PC-9 (cell line): ENCODE results near the gene RNF149. TPM values are rescaled to one million over a fixed set of nuclear protein-coding genes. Genes with fewer than 3 reads are reported as not detected.

ENCODE experiments used
- BruUV-seq: library from RNA; stranded (reverse); fragments of 400-500 nt; replicated peaks from 2 replicates; lab custom pipeline; 2021; lab: Mats Ljungman, UMichigan
- CTCF ChIA-PET: fragments of 300-600 bp; sonication (Branson Sonifier 250); formaldehyde crosslinking; loops from one replicate; lab custom pipeline; 2022; ENCODE audit warnings: antibody characterized with exemption; lab: Charles Lee
- POLR2A ChIA-PET: fragments of 300-600 bp; sonication (Branson Sonifier 250); formaldehyde crosslinking; loops from one replicate; lab custom pipeline; 2022; ENCODE audit warnings: antibody characterized with exemption; ENCODE audit not compliant: unreplicated experiment; lab: Charles Lee
- DNase-seq, 2 experiments: peaks; one replicate each; pipeline versions ENCODE4 v3.0.0 to v3.0.0-alpha.2; 2015 to 2022; ENCODE audit warnings: mixed read lengths in 1 of 2
- H2AFZ ChIP-seq: fragments of 200-600 bp; sonication (generic); 2 replicates; pipeline ENCODE4 v1.8.1; 2017; ENCODE audit warnings: antibody characterized with exemption
- H3F3A ChIP-seq: fragments of 200-600 bp; sonication (generic); 2 replicates; pipeline ENCODE4 v1.8.1; 2017; ENCODE audit warnings: antibody characterized with exemption, mild to moderate bottlenecking, low read depth; ENCODE audit not compliant: insufficient read depth
- H3K27ac ChIP-seq: fragments of 200-600 bp; sonication (generic); 2 replicates; pipeline ENCODE4 v1.6.1; 2016; ENCODE audit warnings: mixed run types
- H3K27me3 ChIP-seq: fragments of 200-600 bp; sonication (generic); 2 replicates; pipeline ENCODE4 v1.6.1; 2016; ENCODE audit warnings: low read depth, mixed run types; ENCODE audit not compliant: insufficient read depth
- H3K36me3 ChIP-seq: fragments of 200-600 bp; sonication (generic); 2 replicates; pipeline ENCODE4 v1.6.1; 2016; ENCODE audit warnings: low read depth, mixed run types
- H3K4me1 ChIP-seq: fragments of 200-600 bp; sonication (generic); replicated peaks from 2 replicates; pipeline ENCODE4 v1.6.1; 2016; ENCODE audit warnings: mixed run types; ENCODE audit not compliant: insufficient read depth
- H3K4me2 ChIP-seq: fragments of 200-600 bp; sonication (generic); 2 replicates; pipeline ENCODE4 v1.6.1; 2017; ENCODE audit warnings: mixed run types
- H3K4me3 ChIP-seq: fragments of 200-600 bp; sonication (generic); 2 replicates; pipeline ENCODE4 v1.6.1; 2016; ENCODE audit warnings: mixed run types
- H3K79me2 ChIP-seq: fragments of 200-600 bp; sonication (generic); 2 replicates; pipeline ENCODE4 v1.6.1; 2017; ENCODE audit warnings: low read depth, mixed run types
- H3K9me2 ChIP-seq: fragments of 200-600 bp; sonication (generic); 2 replicates; pipeline ENCODE4 v1.8.1; 2017; ENCODE audit warnings: mild to moderate bottlenecking; ENCODE audit not compliant: insufficient read depth
- H3K9me3 ChIP-seq: fragments of 200-600 bp; sonication (generic); 2 replicates; pipeline ENCODE4 v1.8.1; 2016; ENCODE audit warnings: low read depth; ENCODE audit not compliant: insufficient read depth
- H4K20me1 ChIP-seq: fragments of 200-600 bp; sonication (generic); 2 replicates; pipeline ENCODE4 v1.8.1; 2017; ENCODE audit not compliant: insufficient read depth
- EZH2 ChIP-seq: fragments of 200-600 bp; sonication (generic); IDR thresholded peaks from 2 replicates; pipeline ENCODE4 v1.8.0; 2017; ENCODE audit warnings: antibody characterized with exemption, low read depth
- intact Hi-C: fragments of 100-400 bp; cut with micrococcal nuclease; formaldehyde crosslinking; loops from one replicate; pipeline ENCODE4 v1.10.0; 2022; ENCODE audit not compliant: unreplicated experiment
- total RNA-seq: library from RNA; stranded (reverse); gene quantifications from 2 replicates; pipeline ENCODE4 v1.2.3, GENCODE V29; 2021
- TF ChIP-seq, protein P1 (sequence below): fragments of 200-600 bp; sonication (generic); conservative IDR thresholded peaks from 2 replicates; pipeline ENCODE4 v1.6.1; 2017; ENCODE audit warnings: mixed run types, antibody characterized with exemption, mild to moderate bottlenecking, moderate library complexity

Gene RNF149
- total RNA-seq, 1 experiment from 2014 or later: 58.6 TPM

DNA sequence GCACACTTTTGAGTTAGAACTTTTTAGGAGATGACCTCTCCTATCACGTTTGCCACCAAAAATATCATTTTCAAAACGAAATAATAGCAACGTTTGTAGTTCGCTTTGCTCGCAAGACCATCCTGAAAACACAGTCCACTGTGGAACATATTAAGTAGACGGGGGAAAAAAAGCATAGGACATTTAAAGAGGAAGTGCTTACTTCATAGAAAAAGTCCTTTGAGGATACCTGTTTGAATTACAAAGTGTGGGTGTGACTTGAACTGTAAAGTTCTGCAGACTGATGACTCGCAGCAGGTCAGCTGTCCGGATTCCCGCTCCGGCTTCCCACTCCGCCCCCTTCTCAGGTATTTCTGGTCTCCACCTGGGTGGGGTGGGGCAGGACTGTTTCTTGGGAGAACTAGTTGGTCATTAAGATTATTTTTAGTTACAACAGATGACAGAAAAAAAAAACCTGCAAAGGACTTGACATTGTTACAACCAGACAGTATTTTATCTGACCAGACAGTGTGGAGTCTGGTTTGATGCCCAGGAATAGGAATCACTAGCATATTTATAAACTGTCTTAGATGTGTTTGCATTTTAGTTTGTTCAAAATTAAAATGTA lies 42.5 kb downstream of the RNF149 start:
- intact Hi-C loops: loop anchor here (10.0 kb wide), 1 partner anchor 1179 kb away; no protein-coding TSS in a partner anchor
- no peak overlapping the region for H2AFZ ChIP-seq
- H3K9me3 ChIP-seq: no peaks in the 10 kb centered on the region
- no peaks in the 10 kb centered on the region for H3K9me2 ChIP-seq
- ChIA-PET CTCF (no interaction called here), POLR2A (interaction anchor here (0.7 to 1.0 kb wide), 3 partner anchors 29 to 65 kb away, joined by 6 to 7 read pairs (median 7); partner anchors contain the start of gene RNF149)
- H3K27ac ChIP-seq: peak overlapping the region; percentile 48
- no TSS peak for BruUV-seq
- H3K27me3 ChIP-seq: no peaks in the 10 kb centered on the region
- H3K79me2 ChIP-seq: peaks cover 8% of the 10 kb centered on the region; the same call in 1 of the 2 replicates
- H4K20me1 ChIP-seq: peaks cover 21% of the 10 kb centered on the region; the same call in 1 of the 2 replicates
- peak overlapping the region; percentile 26; the same call in 1 of the 2 replicates for H3K4me2 ChIP-seq
- H3F3A ChIP-seq: peaks cover 66% of the 10 kb centered on the region
- no peak overlapping the region for H3K4me3 ChIP-seq
- DNase-seq: peak; percentile 72 to 80
- TF ChIP-seq, protein P1, sequence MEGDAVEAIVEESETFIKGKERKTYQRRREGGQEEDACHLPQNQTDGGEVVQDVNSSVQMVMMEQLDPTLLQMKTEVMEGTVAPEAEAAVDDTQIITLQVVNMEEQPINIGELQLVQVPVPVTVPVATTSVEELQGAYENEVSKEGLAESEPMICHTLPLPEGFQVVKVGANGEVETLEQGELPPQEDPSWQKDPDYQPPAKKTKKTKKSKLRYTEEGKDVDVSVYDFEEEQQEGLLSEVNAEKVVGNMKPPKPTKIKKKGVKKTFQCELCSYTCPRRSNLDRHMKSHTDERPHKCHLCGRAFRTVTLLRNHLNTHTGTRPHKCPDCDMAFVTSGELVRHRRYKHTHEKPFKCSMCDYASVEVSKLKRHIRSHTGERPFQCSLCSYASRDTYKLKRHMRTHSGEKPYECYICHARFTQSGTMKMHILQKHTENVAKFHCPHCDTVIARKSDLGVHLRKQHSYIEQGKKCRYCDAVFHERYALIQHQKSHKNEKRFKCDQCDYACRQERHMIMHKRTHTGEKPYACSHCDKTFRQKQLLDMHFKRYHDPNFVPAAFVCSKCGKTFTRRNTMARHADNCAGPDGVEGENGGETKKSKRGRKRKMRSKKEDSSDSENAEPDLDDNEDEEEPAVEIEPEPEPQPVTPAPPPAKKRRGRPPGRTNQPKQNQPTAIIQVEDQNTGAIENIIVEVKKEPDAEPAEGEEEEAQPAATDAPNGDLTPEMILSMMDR: no peak
- TF ChIP-seq EZH2: no peak
- H3K36me3 ChIP-seq: peaks cover 60% of the 10 kb centered on the region
- peaks cover 14% of the 10 kb centered on the region for H3K4me1 ChIP-seq

DNA sequence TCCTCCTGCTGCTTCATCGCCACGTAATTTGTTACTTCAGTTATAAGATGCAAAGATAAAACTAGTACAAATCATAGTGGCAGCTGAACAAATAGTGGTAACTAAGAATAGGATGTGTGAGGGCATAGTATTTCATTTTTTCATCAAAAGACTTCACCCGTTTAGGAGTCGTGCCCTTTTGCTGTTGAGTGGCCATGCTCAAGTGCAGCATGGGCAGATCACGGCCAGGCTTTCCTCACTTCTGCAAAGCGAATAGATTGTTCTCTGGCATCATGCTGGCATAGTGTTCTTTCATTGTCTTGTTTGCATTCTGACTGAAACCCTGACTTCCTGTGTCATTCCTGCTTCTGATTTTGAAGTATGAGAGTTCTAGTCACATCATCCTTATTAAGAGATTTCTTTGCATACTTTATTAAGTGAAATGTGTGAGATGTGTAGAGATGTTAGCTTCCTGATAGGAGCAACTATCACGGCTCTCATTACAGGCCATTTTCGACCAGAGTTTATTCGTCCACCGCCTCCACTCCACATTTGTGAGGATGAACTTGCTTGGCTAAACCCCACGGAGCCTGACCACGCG lies 44.1 kb downstream of the RNF149 start:
- Histone ChIP-seq H4K20me1 (peaks cover 23% of the 10 kb centered on the region; the same call in 1 of the 2 replicates), H3K9me2 (no peaks in the 10 kb centered on the region), H3K4me1 (peaks cover 14% of the 10 kb centered on the region), H3K36me3 (peaks cover 56% of the 10 kb centered on the region), H2AFZ (no peak overlapping the region), H3K27ac (no peak overlapping the region), H3K4me3 (no peak overlapping the region), H3F3A (peaks cover 53% of the 10 kb centered on the region), H3K27me3 (no peaks in the 10 kb centered on the region), H3K79me2 (peaks cover 19% of the 10 kb centered on the region), H3K9me3 (no peaks in the 10 kb centered on the region), H3K4me2 (no peak overlapping the region)
- TF ChIP-seq EZH2: no peak
- TF ChIP-seq, protein P1: no peak
- intact Hi-C loops: loop anchor here (10.0 kb wide), 1 partner anchor 1180 kb away; no protein-coding TSS in a partner anchor
- no peak for DNase-seq
- no TSS peak for BruUV-seq
- CTCF ChIA-PET: no interaction called here
- POLR2A ChIA-PET: interaction anchor here (0.6 kb wide), 1 partner anchor 9 kb away, joined by 10 read pairs; no protein-coding TSS in a partner anchor

DNA sequence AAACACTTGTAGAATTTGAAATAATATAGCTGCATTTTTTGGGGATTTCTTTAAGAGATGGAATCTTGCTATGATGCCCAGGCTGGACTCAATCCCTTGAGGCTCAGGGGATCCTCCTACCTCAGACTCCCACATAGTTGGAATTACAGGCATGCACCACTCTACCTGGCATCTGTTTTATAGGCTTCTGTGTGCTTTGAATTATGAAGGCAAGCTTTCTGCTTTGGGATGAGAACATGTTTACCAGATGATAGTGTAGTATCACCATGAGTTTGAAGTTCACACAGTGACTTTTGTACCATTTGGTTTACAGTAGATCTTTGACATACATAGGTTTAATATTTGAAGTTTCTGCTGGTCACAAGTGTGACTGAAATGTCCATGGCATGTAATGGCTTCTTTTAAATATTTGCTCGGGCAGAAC lies 45.1 kb downstream of the RNF149 start:
- Histone ChIP-seq H3K79me2 (peaks cover 30% of the 10 kb centered on the region), H3K9me3 (no peaks in the 10 kb centered on the region), H3K36me3 (peaks cover 56% of the 10 kb centered on the region), H3K9me2 (no peaks in the 10 kb centered on the region), H2AFZ (no peak overlapping the region), H4K20me1 (peaks cover 33% of the 10 kb centered on the region; the same call in 1 of the 2 replicates), H3K4me2 (no peak overlapping the region), H3K27me3 (no peaks in the 10 kb centered on the region), H3K4me3 (no peak overlapping the region), H3K4me1 (peaks cover 14% of the 10 kb centered on the region), H3F3A (peaks cover 52% of the 10 kb centered on the region), H3K27ac (no peak overlapping the region; the same call in 1 of the 2 replicates)
- ChIA-PET CTCF (no interaction called here), POLR2A (no interaction called here)
- no peak for DNase-seq
- no TSS peak for BruUV-seq
- intact Hi-C loops: loop anchor here (10.0 kb wide), 1 partner anchor 1181 kb away; no protein-coding TSS in a partner anchor
- TF ChIP-seq, protein P1: no peak
- no peak for TF ChIP-seq EZH2
